Stimulated activated CD8-positive, alpha-beta memory T cell treated with anti-CD3 and anti-CD28 coated beads, Interleukin-7, amount 100 ng/mL, for 1 hour (primary cell): ENCODE measurements around the gene MICA.

Source experiments
- DNase-seq, 2 donors: peaks; one replicate each; pipeline ENCODE4 v3.0.0-alpha.2; 2020; ENCODE audit warnings: low read depth in 2 of 2

Gene MICA

DNA sequence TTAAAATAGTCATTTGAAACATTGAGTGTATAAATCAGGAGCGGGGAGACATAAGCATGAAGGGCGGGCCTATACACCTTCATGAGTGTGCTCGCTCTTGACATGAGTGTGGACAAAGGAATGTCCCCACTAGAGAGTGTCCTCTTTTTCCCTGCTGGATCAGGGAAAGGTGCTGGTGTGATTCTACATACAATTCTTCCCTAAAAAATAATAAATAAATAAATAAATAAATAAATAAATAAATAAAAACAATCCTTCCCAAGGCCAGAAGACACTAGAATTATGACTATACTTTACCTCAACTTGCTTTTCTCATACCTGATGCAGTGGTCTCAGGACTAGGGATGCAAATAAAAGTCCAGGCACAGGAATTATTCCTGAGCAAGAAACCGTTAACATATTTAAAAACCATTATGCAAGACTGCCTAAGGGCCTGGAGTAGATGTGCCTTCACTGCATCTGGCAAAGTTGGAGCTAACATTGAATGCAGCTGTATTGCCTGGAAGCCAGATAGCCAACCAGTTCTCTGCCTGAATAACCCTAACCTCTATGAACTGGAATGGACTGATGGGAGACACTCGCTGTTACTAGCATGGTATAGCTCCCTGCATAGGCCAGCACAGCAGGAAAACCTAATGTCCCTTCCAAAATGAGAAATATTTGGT is 57.1 kb downstream of the MICA start:
- DNase-seq, result no peak

DNA sequence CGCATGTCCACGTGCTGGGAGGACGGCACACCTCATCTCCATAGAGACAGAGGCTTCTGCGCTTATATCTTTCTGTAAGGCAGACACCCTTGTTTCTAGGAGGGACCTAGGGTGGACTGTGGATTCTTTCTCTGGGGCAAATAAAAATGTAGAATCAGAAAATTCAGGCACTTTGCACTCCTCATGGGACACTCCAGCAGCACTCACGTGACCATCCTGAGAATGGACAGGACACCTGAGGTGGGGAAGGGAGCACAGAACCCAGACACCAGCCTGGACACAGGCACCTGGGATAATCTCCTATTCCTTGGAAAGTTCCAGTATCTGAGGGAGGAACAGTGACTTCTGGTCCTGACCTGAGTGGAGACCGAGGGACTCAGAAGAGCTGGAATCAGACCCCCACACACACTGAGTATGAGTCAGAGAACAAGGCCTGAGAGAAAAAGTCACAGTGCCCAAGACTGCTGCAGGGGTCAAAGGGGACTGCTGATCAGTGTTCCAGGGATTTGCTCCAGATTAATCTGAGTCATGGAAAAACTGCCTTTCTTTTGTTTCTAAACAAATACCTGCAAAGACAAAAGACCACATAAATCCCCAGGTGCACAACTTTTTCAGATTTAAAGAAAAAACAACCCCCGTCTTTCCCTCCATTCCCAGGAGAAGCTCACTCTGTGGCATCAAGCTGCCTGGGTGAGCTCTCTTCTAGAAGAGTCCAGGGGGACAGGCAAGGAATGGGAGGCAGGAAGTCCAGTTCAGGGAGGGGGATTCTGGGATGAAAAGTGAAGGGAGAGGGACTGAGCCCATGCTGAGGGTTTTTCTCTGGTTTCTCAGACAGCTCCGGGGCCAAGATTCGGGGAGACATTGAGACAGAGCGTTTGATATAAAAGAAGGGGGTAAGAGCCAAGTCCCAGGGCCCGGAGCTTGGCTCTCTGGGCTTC is 58.9 kb downstream of the MICA start:
- no peak for DNase-seq

DNA sequence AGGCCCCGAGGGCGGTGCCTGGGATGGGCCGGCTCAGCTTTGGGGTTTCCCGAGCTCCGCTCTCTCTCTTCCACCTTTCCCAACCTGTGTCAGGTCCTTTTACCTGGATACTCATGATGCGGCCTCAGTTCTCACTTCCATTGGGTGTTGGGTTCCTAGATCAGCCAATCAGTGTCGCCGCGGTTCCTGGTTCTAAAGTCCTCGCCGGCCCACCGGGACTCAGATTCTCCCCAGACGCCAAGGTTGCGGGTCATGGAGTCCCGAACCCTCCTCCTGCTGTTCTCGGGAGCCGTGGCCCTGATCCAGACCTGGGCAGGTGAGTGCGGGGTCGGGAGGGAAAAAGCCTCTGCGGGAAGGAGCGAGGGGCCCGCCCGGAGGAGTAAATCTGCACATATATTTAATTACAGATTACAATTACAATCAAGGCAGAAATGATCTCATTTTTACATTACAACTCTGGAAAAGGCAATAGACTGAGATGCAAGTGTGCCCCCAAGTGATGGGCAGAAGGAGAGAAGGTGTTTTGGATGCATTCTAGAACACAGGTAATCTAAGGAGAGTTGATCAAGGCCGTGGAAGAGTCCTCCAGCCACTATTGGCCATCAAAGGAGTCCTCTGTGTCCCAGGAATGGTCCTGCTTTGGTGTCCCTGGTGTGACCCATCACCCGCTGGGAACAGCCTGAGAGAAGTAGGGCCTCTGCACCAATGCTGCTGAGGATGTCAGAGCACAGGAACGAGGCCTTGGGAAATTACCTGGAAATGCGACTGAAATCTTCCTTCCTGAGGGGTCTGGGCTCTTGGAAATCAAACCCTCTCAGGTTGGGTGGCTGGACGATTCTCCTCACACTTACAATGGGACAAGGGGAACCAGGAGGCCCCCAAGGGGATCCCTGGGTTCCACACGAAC is 59.8 kb downstream of the MICA start:
- peak; percentile 82 to 86 for DNase-seq

DNA sequence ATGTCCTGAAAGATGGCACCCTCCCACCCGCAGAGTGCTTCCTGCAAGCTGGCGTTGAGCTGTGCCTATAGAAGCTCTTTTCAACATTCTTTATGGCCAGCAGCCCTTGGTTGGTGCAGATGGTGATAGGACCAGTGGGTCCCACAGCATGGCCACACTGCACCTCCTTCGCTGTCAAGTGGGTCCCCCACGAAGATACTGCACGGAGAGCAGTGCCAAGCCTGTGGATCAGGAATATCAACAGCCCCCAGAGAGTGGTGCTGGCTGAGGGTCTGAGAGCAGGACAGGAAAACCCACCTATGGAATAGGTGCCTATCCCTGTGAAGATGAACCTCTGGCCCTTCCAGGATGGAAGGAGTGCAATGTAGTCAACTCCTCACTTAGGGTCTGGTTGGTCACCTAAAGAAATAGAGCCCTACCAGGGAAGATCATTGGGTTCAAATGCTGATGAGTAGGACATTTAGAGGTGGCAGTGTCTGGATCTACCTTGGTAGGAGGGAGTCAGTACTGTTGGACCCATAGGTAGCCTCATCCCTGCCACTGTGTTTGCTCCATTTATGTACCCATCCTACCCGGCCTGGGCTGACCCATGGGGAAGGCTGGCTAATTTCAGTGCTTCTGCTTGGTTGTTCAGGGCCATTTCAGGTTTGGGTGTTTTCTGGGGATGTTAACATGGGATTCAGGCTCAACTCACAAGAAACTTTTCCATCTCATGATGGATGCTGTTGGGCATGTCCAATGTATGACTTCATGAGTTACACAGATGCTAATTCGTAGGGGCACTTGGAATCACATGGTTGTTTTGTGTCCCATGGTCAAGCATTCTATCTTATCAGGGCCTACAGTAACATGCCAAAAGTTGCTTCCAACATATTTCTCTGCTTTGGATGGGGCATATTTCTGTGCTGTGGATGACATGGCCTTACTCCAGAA is 61.1 kb downstream of the MICA start:
- no peak for DNase-seq
